ENCODE results near the gene CPS1.

The CPS1 gene

GRCh38 chr2:210655229-210655975 is 99.0 kb downstream of the CPS1 start:
- Histone ChIP-seq H3K4me1 (ENCODE audit: insufficient read depth, low read length) (no peaks in the 10 kb centered on the region), H3K27me3 (ENCODE audit: control insufficient read depth in 1 of 2, insufficient read depth in 2 of 2, low read length in 2 of 2) (no peaks in the 10 kb centered on the region), H3K9me3 (ENCODE audit: low read length) (no peaks in the 10 kb centered on the region), H3K4me3 (ENCODE audit: low read depth in 1 of 2, low read length in 2 of 2) (no peak overlapping the region), H3K9ac (ENCODE audit: low read length) (no peak overlapping the region), H3K36me3 (ENCODE audit: insufficient read depth, low read length) (no peaks in the 10 kb centered on the region), H3K27ac (ENCODE audit: low read depth, low read length) (no peak overlapping the region)

GRCh38 chr2:210657874-210658273 is 101.5 kb downstream of the CPS1 start:
- no peaks in the 10 kb centered on the region for H3K36me3 ChIP-seq (ENCODE audit: insufficient read depth, low read length)
- no peak overlapping the region for H3K4me3 ChIP-seq (ENCODE audit: low read depth in 1 of 2, low read length in 2 of 2)
- no peak overlapping the region for H3K27ac ChIP-seq (ENCODE audit: low read depth, low read length)
- H3K27me3 ChIP-seq (ENCODE audit: control insufficient read depth in 1 of 2, insufficient read depth in 2 of 2, low read length in 2 of 2) = no peaks in the 10 kb centered on the region
- no peak overlapping the region for H3K9ac ChIP-seq (ENCODE audit: low read length)
- no peaks in the 10 kb centered on the region for H3K9me3 ChIP-seq (ENCODE audit: low read length)
- H3K4me1 ChIP-seq (ENCODE audit: insufficient read depth, low read length) = no peaks in the 10 kb centered on the region

- H3K9ac ChIP-seq (ENCODE audit: low read length) = no peak overlapping the region
- no peaks in the 10 kb centered on the region for H3K27me3 ChIP-seq (ENCODE audit: control insufficient read depth in 1 of 2, insufficient read depth in 2 of 2, low read length in 2 of 2)
- H3K36me3 ChIP-seq (ENCODE audit: insufficient read depth, low read length) = no peaks in the 10 kb centered on the region
- H3K4me1 ChIP-seq (ENCODE audit: insufficient read depth, low read length) = no peaks in the 10 kb centered on the region
- H3K9me3 ChIP-seq (ENCODE audit: low read length) = no peaks in the 10 kb centered on the region
- H3K4me3 ChIP-seq (ENCODE audit: low read depth in 1 of 2, low read length in 2 of 2) = no peak overlapping the region
- H3K27ac ChIP-seq (ENCODE audit: low read depth, low read length) = no peak overlapping the region
Measured at GRCh38 chr2:210660751-210661150, 104.4 kb downstream of the CPS1 start.

GRCh38 chr2:210662560-210662959 is 106.2 kb downstream of the CPS1 start:
- Histone ChIP-seq H3K4me1 (ENCODE audit: insufficient read depth, low read length) (no peaks in the 10 kb centered on the region), H3K27ac (ENCODE audit: low read depth, low read length) (no peak overlapping the region), H3K27me3 (ENCODE audit: control insufficient read depth in 1 of 2, insufficient read depth in 2 of 2, low read length in 2 of 2) (no peaks in the 10 kb centered on the region), H3K36me3 (ENCODE audit: insufficient read depth, low read length) (no peaks in the 10 kb centered on the region), H3K9ac (ENCODE audit: low read length) (no peak overlapping the region), H3K9me3 (ENCODE audit: low read length) (no peaks in the 10 kb centered on the region), H3K4me3 (ENCODE audit: low read depth in 1 of 2, low read length in 2 of 2) (no peak overlapping the region)

- H3K27me3 ChIP-seq (ENCODE audit: control insufficient read depth in 1 of 2, insufficient read depth in 2 of 2, low read length in 2 of 2) = no peaks in the 10 kb centered on the region
- no peaks in the 10 kb centered on the region for H3K9me3 ChIP-seq (ENCODE audit: low read length)
- no peak overlapping the region for H3K9ac ChIP-seq (ENCODE audit: low read length)
- H3K4me1 ChIP-seq (ENCODE audit: insufficient read depth, low read length) = no peaks in the 10 kb centered on the region
- H3K27ac ChIP-seq (ENCODE audit: low read depth, low read length) = no peak overlapping the region
- H3K4me3 ChIP-seq (ENCODE audit: low read depth in 1 of 2, low read length in 2 of 2) = no peak overlapping the region
- no peaks in the 10 kb centered on the region for H3K36me3 ChIP-seq (ENCODE audit: insufficient read depth, low read length)
Measured at GRCh38 chr2:210663631-210664089, 107.3 kb downstream of the CPS1 start.

GRCh38 chr2:210667711-210668110 is 111.3 kb downstream of the CPS1 start:
- Histone ChIP-seq H3K4me1 (ENCODE audit: insufficient read depth, low read length) (no peaks in the 10 kb centered on the region), H3K9me3 (ENCODE audit: low read length) (no peaks in the 10 kb centered on the region), H3K9ac (ENCODE audit: low read length) (no peak overlapping the region), H3K36me3 (ENCODE audit: insufficient read depth, low read length) (no peaks in the 10 kb centered on the region), H3K27ac (ENCODE audit: low read depth, low read length) (no peak overlapping the region), H3K27me3 (ENCODE audit: control insufficient read depth in 1 of 2, insufficient read depth in 2 of 2, low read length in 2 of 2) (no peaks in the 10 kb centered on the region), H3K4me3 (ENCODE audit: low read depth in 1 of 2, low read length in 2 of 2) (no peak overlapping the region)

GRCh38 chr2:210671065-210671464 is 114.7 kb downstream of the CPS1 start:
- Histone ChIP-seq H3K27ac (ENCODE audit: low read depth, low read length) (no peak overlapping the region), H3K9ac (ENCODE audit: low read length) (no peak overlapping the region), H3K4me3 (ENCODE audit: low read depth in 1 of 2, low read length in 2 of 2) (no peak overlapping the region), H3K9me3 (ENCODE audit: low read length) (no peaks in the 10 kb centered on the region), H3K27me3 (ENCODE audit: control insufficient read depth in 1 of 2, insufficient read depth in 2 of 2, low read length in 2 of 2) (no peaks in the 10 kb centered on the region), H3K4me1 (ENCODE audit: insufficient read depth, low read length) (no peaks in the 10 kb centered on the region), H3K36me3 (ENCODE audit: insufficient read depth, low read length) (no peaks in the 10 kb centered on the region)

- no peaks in the 10 kb centered on the region for H3K27me3 ChIP-seq (ENCODE audit: control insufficient read depth in 1 of 2, insufficient read depth in 2 of 2, low read length in 2 of 2)
- H3K4me1 ChIP-seq (ENCODE audit: insufficient read depth, low read length) = no peaks in the 10 kb centered on the region
- no peak overlapping the region for H3K4me3 ChIP-seq (ENCODE audit: low read depth in 1 of 2, low read length in 2 of 2)
- no peaks in the 10 kb centered on the region for H3K36me3 ChIP-seq (ENCODE audit: insufficient read depth, low read length)
- H3K9me3 ChIP-seq (ENCODE audit: low read length) = no peaks in the 10 kb centered on the region
- no peak overlapping the region for H3K27ac ChIP-seq (ENCODE audit: low read depth, low read length)
- H3K9ac ChIP-seq (ENCODE audit: low read length) = no peak overlapping the region
Measured at GRCh38 chr2:210673117-210673516, 116.7 kb downstream of the CPS1 start.

- no peaks in the 10 kb centered on the region for H3K36me3 ChIP-seq (ENCODE audit: insufficient read depth, low read length)
- no peaks in the 10 kb centered on the region for H3K27me3 ChIP-seq (ENCODE audit: control insufficient read depth in 1 of 2, insufficient read depth in 2 of 2, low read length in 2 of 2)
- no peak overlapping the region for H3K9ac ChIP-seq (ENCODE audit: low read length)
- no peak overlapping the region for H3K4me3 ChIP-seq (ENCODE audit: low read depth in 1 of 2, low read length in 2 of 2)
- H3K4me1 ChIP-seq (ENCODE audit: insufficient read depth, low read length) = no peaks in the 10 kb centered on the region
- H3K27ac ChIP-seq (ENCODE audit: low read depth, low read length) = no peak overlapping the region
- no peaks in the 10 kb centered on the region for H3K9me3 ChIP-seq (ENCODE audit: low read length)
Measured at GRCh38 chr2:210676067-210676466, 119.7 kb downstream of the CPS1 start.

- H3K9me3 ChIP-seq (ENCODE audit: low read length) = no peaks in the 10 kb centered on the region
- no peaks in the 10 kb centered on the region for H3K27me3 ChIP-seq (ENCODE audit: control insufficient read depth in 1 of 2, insufficient read depth in 2 of 2, low read length in 2 of 2)
- H3K27ac ChIP-seq (ENCODE audit: low read depth, low read length) = no peak overlapping the region
- H3K4me3 ChIP-seq (ENCODE audit: low read depth in 1 of 2, low read length in 2 of 2) = no peak overlapping the region
- no peaks in the 10 kb centered on the region for H3K36me3 ChIP-seq (ENCODE audit: insufficient read depth, low read length)
- no peaks in the 10 kb centered on the region for H3K4me1 ChIP-seq (ENCODE audit: insufficient read depth, low read length)
- no peak overlapping the region for H3K9ac ChIP-seq (ENCODE audit: low read length)
Measured at GRCh38 chr2:210681491-210681890, 125.1 kb downstream of the CPS1 start.

- no peaks in the 10 kb centered on the region for H3K4me1 ChIP-seq (ENCODE audit: insufficient read depth, low read length)
- H3K36me3 ChIP-seq (ENCODE audit: insufficient read depth, low read length) = no peaks in the 10 kb centered on the region
- no peaks in the 10 kb centered on the region for H3K27me3 ChIP-seq (ENCODE audit: control insufficient read depth in 1 of 2, insufficient read depth in 2 of 2, low read length in 2 of 2)
Measured at GRCh38 chr2:210686401-210686800, 130.0 kb downstream of the CPS1 start.

GRCh38 chr2:210687786-210688470 is 131.5 kb downstream of the CPS1 start:
- H3K9me3 ChIP-seq (ENCODE audit: low read length) = no peaks in the 10 kb centered on the region
- no peaks in the 10 kb centered on the region for H3K27me3 ChIP-seq (ENCODE audit: control insufficient read depth in 1 of 2, insufficient read depth in 2 of 2, low read length in 2 of 2)
- no peaks in the 10 kb centered on the region for H3K4me1 ChIP-seq (ENCODE audit: insufficient read depth, low read length)
- H3K36me3 ChIP-seq (ENCODE audit: insufficient read depth, low read length) = no peaks in the 10 kb centered on the region
- H3K27ac ChIP-seq (ENCODE audit: low read depth, low read length) = no peak overlapping the region
- H3K4me3 ChIP-seq (ENCODE audit: low read depth in 1 of 2, low read length in 2 of 2) = no peak overlapping the region
- no peak overlapping the region for H3K9ac ChIP-seq (ENCODE audit: low read length)

More at GRCh38 chr2:210686401-210686800, 130.0 kb downstream of the CPS1 start:
- no peak overlapping the region for H3K4me3 ChIP-seq (ENCODE audit: low read depth in 1 of 2, low read length in 2 of 2)
- no peak overlapping the region for H3K9ac ChIP-seq (ENCODE audit: low read length)
- H3K9me3 ChIP-seq (ENCODE audit: low read length) = no peaks in the 10 kb centered on the region
- no peak overlapping the region for H3K27ac ChIP-seq (ENCODE audit: low read depth, low read length)
